Immature natural killer cell (primary cell): Measurements from ENCODE around the gene RPS19. TPM values are rescaled to one million over a fixed set of nuclear protein-coding genes. Genes with fewer than 3 reads are reported as not detected.
"Not testable (repeated sequence)": the region's sequence is repeated elsewhere in the genome, so short reads cannot be mapped to it uniquely, and the experiment has no call there.

ENCODE experiments used
- DNase-seq, 3 donors: peaks; one replicate each; pipeline ENCODE4 v3.0.0; 2022; ENCODE audit warnings: mixed read lengths in 1 of 3
- H3K27ac Mint-ChIP-seq, 6 donors: one replicate each; pipeline ENCODE4 v1.8.0; 2020; ENCODE audit warnings: mixed read lengths in 6 of 6, mild to moderate bottlenecking in 5 of 6, inconsistent platforms in 4 of 6, moderate library complexity in 3 of 6
- H3K27me3 Mint-ChIP-seq, 3 donors: one replicate each; pipeline ENCODE4 v1.8.0; 2020 to 2021; ENCODE audit warnings: low read depth in 3 of 3, mild to moderate bottlenecking in 3 of 3, mixed read lengths in 3 of 3, moderate library complexity in 3 of 3, inconsistent platforms in 1 of 3
- H3K36me3 Mint-ChIP-seq, 3 donors: one replicate each; pipeline ENCODE4 v1.8.0; 2020; ENCODE audit warnings: mixed read lengths in 3 of 3, inconsistent platforms in 2 of 3, mild to moderate bottlenecking in 2 of 3
- H3K4me1 Mint-ChIP-seq, 2 donors: one replicate each; pipeline ENCODE4 v1.8.0; 2020; ENCODE audit warnings: inconsistent platforms in 2 of 2, mild to moderate bottlenecking in 2 of 2, mixed read lengths in 2 of 2, moderate library complexity in 1 of 2
- H3K4me3 Mint-ChIP-seq, 5 donors: one replicate each; pipeline ENCODE4 v1.8.0; 2020; ENCODE audit warnings: mild to moderate bottlenecking in 5 of 5, mixed read lengths in 5 of 5, inconsistent platforms in 3 of 5, moderate library complexity in 3 of 5
- H3K9me3 Mint-ChIP-seq, 6 donors: one replicate each; pipeline ENCODE4 v1.8.0; 2020; ENCODE audit warnings: mild to moderate bottlenecking in 6 of 6, mixed read lengths in 6 of 6, inconsistent platforms in 4 of 6, moderate library complexity in 3 of 6
- polyA plus RNA-seq, 3 donors: library from polyadenylated mRNA; unstranded; fragments of 300-500 nt; fragmentation: Illumina TruSeq; gene quantifications; one replicate each; pipeline ENCODE4 v1.2.3, GENCODE V29; 2021

The RPS19 gene
- polyA plus RNA-seq, 3 donors from 2014 or later, result 2,260 to 5,043 (median 3,564) TPM

GRCh38 chr19:41910992-41911888, 51.2 kb downstream of the RPS19 start:
- peaks cover 43 to 44% of the 10 kb centered on the region in 2 donors for H3K4me1 Mint-ChIP-seq
- DNase-seq, result no peak
- H3K9me3 Mint-ChIP-seq, result no peaks in the 10 kb centered on the region
- peak overlapping the region; percentile 3 to 55 (median 22) for H3K4me3 Mint-ChIP-seq
- H3K36me3 Mint-ChIP-seq, result peaks cover 4 to 8% (median 4%) of the 10 kb centered on the region in 3 donors
- H3K27ac Mint-ChIP-seq, result peak overlapping the region; percentile 35 to 77 (median 66)
- peaks cover 11 to 28% (median 25%) of the 10 kb centered on the region in 3 donors for H3K27me3 Mint-ChIP-seq

- Mint-ChIP-seq H3K4me1 (peaks cover 36 to 41% of the 10 kb centered on the region in 2 donors), H3K36me3 (peaks cover 0 to 3% (median 0%) of the 10 kb centered on the region in 3 donors), H3K27ac (peak overlapping the region in 4 of 6 donors; percentile 23 to 77 (median 44)), H3K9me3 (no peaks in the 10 kb centered on the region), H3K27me3 (peaks cover 11 to 28% (median 25%) of the 10 kb centered on the region in 3 donors), H3K4me3 (peak overlapping the region; percentile 17 to 55 (median 38))
- no peak for DNase-seq
Observed at GRCh38 chr19:41911889-41912731, 52.1 kb downstream of the RPS19 start.

GRCh38 chr19:41912899-41913537, 53.0 kb downstream of the RPS19 start:
- Mint-ChIP-seq H3K27ac (no peak overlapping the region), H3K36me3 (no peaks in the 10 kb centered on the region), H3K4me3 (peak overlapping the region in 3 of 5 donors; percentile 15 to 31 (median 18)), H3K9me3 (no peaks in the 10 kb centered on the region), H3K27me3 (peaks cover 11 to 28% (median 25%) of the 10 kb centered on the region in 3 donors), H3K4me1 (peaks cover 36 to 39% of the 10 kb centered on the region in 2 donors)
- peak in 1 of 3 donors; percentile 21 for DNase-seq

DNA sequence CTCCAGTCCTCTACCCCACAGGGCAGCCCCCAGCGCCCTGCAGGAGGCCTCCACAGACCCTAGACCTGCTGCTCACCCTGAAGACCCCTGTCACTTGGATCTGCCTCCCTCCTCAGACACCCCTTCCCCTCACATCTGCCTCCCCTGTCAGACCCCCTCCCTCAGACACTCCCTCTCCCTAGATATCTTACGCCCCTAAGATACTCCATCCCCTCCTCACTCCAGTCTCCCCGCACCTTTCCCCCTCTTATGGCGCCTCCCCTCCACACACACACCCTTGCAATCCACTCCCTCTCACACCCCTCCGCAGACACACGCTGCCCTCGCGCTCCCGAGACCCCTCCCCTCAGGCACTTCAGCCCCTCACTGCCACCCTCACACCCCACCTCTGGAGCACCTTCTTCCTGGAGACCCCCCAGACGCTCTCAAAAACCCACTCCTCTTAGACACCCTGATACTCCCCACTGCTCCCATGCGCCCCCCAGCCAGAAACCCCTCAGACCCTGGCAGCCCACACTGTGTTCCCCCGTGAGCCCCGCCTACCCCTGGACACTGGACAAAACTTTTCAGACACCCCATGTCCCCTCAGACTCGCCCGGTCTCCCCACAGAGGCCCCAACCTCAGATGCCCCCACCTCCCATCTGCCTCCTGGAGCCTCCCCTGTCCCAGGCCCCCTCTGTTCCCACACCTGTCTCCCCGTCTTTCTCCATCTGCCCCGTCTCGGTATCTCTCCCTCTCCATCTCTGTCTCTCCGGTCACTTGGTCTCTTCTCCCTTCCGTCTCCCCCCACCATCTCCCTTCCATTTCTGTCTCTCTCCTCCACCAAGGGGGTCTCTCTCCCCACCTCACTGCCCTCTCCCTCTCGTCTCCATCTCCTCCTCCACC, 53.7 kb downstream of the RPS19 start:
- no peaks in the 10 kb centered on the region for H3K9me3 Mint-ChIP-seq
- H3K27ac Mint-ChIP-seq, result peak overlapping the region in 1 of 6 donors; percentile 82
- peak overlapping the region; percentile 4 to 60 (median 31) for H3K4me3 Mint-ChIP-seq
- peaks cover 11 to 28% (median 25%) of the 10 kb centered on the region in 3 donors for H3K27me3 Mint-ChIP-seq
- no peak for DNase-seq
- no peaks in the 10 kb centered on the region for H3K36me3 Mint-ChIP-seq
- peaks cover 36 to 39% of the 10 kb centered on the region in 2 donors for H3K4me1 Mint-ChIP-seq

- H3K27ac Mint-ChIP-seq, result peak overlapping the region in 1 of 6 donors; percentile 82
Observed at GRCh38 chr19:41914424-41914834, 54.4 kb downstream of the RPS19 start.

GRCh38 chr19:41915021-41915775, 55.1 kb downstream of the RPS19 start:
- DNase-seq, result no peak
- Mint-ChIP-seq H3K9me3 (no peaks in the 10 kb centered on the region), H3K4me3 (no peak overlapping the region), H3K27me3 (peaks cover 11 to 27% (median 25%) of the 10 kb centered on the region in 3 donors), H3K27ac (no peak overlapping the region), H3K36me3 (no peaks in the 10 kb centered on the region), H3K4me1 (peaks cover 35% of the 10 kb centered on the region in 2 donors)

More at GRCh38 chr19:41914424-41914834, 54.4 kb downstream of the RPS19 start:
- DNase-seq, H3K36me3 Mint-ChIP-seq, H3K9me3 Mint-ChIP-seq: not testable (repeated sequence)
- Mint-ChIP-seq H3K4me3 (peak overlapping the region in 3 of 5 donors; percentile 31 to 60 (median 33)), H3K4me1 (peaks cover 36 to 37% of the 10 kb centered on the region in 2 donors), H3K27me3 (peaks cover 11 to 28% (median 25%) of the 10 kb centered on the region in 3 donors)

DNA sequence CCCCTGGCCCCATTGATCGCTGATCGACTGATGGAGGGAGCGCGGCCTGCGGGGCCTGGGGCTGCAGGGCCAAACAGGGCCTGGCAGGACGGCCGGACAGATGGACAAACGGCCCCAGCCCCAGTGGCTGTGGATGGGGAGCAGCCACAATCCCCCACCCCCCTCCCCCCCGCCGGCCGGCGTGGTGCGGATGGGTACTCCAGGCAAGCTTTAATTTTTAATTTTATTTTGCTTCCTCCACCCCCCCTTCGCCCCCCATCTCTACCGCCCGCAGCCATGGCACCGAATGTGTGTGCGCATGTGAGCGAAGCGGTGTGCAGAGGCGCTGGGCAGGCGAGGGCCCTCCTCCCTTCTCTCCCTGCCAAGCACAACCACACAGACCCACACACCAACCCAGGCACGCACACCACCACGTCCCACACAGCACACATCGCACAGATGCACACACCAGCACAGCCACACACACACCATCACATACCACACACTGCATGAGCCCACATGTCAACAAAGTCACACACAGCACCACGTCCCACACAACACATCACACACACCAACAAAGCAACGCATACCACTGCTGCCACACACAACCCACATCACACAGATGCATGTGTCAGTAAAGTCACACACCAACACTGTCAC, 55.8 kb downstream of the RPS19 start:
- Mint-ChIP-seq H3K36me3 (no peaks in the 10 kb centered on the region), H3K4me1 (peaks cover 28% of the 10 kb centered on the region in 2 donors), H3K27me3 (peaks cover 6 to 25% (median 20%) of the 10 kb centered on the region in 3 donors), H3K9me3 (no peaks in the 10 kb centered on the region), H3K27ac (no peak overlapping the region), H3K4me3 (no peak overlapping the region)
- DNase-seq, result no peak

GRCh38 chr19:41917676-41918075, 57.6 kb downstream of the RPS19 start:
- Mint-ChIP-seq H3K4me3 (no peak overlapping the region), H3K36me3 (no peaks in the 10 kb centered on the region), H3K27me3 (peaks cover 8 to 22% (median 8%) of the 10 kb centered on the region in 3 donors), H3K9me3 (peaks cover 0 to 2% (median 0%) of the 10 kb centered on the region in 6 donors), H3K27ac (no peak overlapping the region), H3K4me1 (peaks cover 18 to 20% of the 10 kb centered on the region in 2 donors)
- no peak for DNase-seq

DNA sequence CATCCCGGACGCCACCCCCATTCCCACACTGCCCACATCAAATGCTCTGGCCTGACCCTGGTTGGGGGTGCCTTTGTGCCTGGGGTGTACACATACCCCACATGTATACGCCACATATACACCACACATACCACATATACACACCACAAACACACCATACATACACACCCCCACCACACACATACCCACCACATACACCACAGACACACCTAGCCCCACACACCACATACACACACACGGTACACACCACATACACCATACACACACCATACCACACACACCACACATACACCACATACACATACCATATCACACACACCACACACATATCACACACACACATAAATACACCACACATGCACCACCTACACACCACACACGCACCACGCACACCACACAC, 58.0 kb downstream of the RPS19 start:
- no peak for DNase-seq
- Mint-ChIP-seq H3K27ac (no peak overlapping the region), H3K4me3 (no peak overlapping the region), H3K4me1 (peaks cover 18 to 19% of the 10 kb centered on the region in 2 donors), H3K36me3 (no peaks in the 10 kb centered on the region), H3K9me3 (peaks cover 0 to 2% (median 0%) of the 10 kb centered on the region in 6 donors), H3K27me3 (peaks cover 6 to 21% (median 7%) of the 10 kb centered on the region in 3 donors)

- Mint-ChIP-seq H3K36me3 (peaks cover 0 to 3% (median 0%) of the 10 kb centered on the region in 3 donors), H3K4me3 (no peak overlapping the region), H3K4me1 (peaks cover 17 to 21% of the 10 kb centered on the region in 2 donors), H3K27ac (no peak overlapping the region), H3K9me3 (peaks cover 0 to 2% (median 0%) of the 10 kb centered on the region in 6 donors), H3K27me3 (peaks cover 6 to 21% (median 11%) of the 10 kb centered on the region in 3 donors)
- DNase-seq, result no peak
Observed at GRCh38 chr19:41918653-41919244, 58.7 kb downstream of the RPS19 start.
